Esophagus (tissue), 2 donors: ENCODE results near the gene PDGFC. TPM values are rescaled to one million over a fixed set of nuclear protein-coding genes. Genes with fewer than 3 reads are reported as not detected.

ENCODE experiments used
- H3K27ac ChIP-seq, 2 donors: one replicate each; pipeline ENCODE4 v1.5.1; 2013; ENCODE audit warnings: low read depth in 2 of 2, mild to moderate bottlenecking in 2 of 2, inconsistent platforms in 1 of 2, low read length in 1 of 2, moderate library complexity in 1 of 2
- H3K27me3 ChIP-seq, 2 donors: one replicate each; pipeline ENCODE4 v1.6.1; 2013; ENCODE audit warnings: low read length in 2 of 2, control low read depth in 1 of 2, mild to moderate bottlenecking in 1 of 2; ENCODE audit not compliant: insufficient read depth in 2 of 2, control insufficient read depth in 1 of 2
- H3K36me3 ChIP-seq, 2 donors: one replicate each; pipeline ENCODE4 v1.6.1; 2013; ENCODE audit warnings: low read length in 1 of 2; ENCODE audit not compliant: control insufficient read depth in 2 of 2, insufficient read depth in 2 of 2
- H3K4me1 ChIP-seq, 2 donors: one replicate each; pipeline ENCODE4 v1.6.1; 2013; ENCODE audit warnings: low read length in 1 of 2; ENCODE audit not compliant: control insufficient read depth in 2 of 2, insufficient read depth in 2 of 2
- H3K4me3 ChIP-seq, 2 donors: one replicate each; pipeline ENCODE4 v1.5.1; 2013; ENCODE audit warnings: low read length in 2 of 2, mild to moderate bottlenecking in 2 of 2, low read depth in 1 of 2, moderate library complexity in 1 of 2
- H3K9me3 ChIP-seq, 2 donors: one replicate each; pipeline ENCODE4 v1.6.1; 2013; ENCODE audit warnings: mild to moderate bottlenecking in 2 of 2, low read depth in 1 of 2, low read length in 1 of 2, moderate library complexity in 1 of 2; ENCODE audit not compliant: control insufficient read depth in 2 of 2, insufficient read depth in 1 of 2
- WGBS, 2 donors: extraction: QIAGEN DNeasy Blood & Tissue Kit; methylation state at CpG; one replicate each; pipeline ENCODE4 v1.1.7; 2013; 5-methylcytosine and 5-hydroxymethylcytosine counted together
- polyA plus RNA-seq, 2 donors: library from polyadenylated mRNA; stranded (reverse); fragments of 200-250 nt; gene quantifications; one replicate each; pipeline ENCODE4 v1.2.3, GENCODE V29; 2013
- donor health status: healthy with polysubstance abuse.
- donor health status: Bipolar disorder and iron deficiency.

PDGFC gene
- polyA plus RNA-seq, 2 donors: 0.98 to 2.4 TPM

DNA sequence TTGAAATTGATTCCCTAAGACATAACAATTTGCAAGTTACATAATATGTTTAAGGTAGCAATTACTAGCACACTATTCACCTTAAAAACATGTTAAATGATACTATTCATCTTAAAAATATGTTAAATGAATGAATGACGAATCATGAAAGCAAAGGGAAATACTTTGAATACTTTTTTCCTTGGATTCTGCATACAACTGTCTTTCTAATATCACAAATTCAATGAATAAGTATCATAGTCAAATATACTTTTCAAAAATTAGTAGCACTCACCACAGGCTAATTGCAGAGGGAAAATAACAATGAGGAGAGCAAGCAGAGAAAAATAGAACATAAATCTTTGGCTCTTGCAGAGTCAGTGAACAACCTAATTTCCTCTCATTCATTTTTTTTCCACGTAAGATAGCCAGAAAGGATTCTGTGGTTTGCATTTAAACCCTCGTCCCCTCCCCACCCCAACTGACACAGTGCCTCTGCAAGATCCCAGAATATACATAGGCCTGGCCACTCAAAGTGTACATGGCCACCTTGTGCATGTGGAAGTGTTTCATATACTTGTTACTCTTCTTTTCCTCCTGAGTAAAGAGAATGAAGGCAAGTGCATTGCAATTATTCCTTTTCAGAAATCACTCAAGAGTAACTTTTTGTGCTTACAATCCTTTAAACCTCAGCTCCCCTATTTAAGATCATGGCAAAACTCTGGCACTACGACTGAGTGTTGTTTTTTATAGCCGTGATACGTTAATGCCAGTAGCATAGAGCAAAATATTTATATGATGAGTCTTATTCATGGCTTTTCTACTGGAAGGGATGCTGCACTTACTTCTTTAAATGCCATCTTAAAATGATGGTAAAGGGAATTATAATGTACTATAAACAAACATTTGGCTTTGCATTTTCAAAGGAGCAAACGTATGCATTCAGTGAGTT is 236.4 kb downstream of the PDGFC start:
- no peak overlapping the region for H3K27ac ChIP-seq
- no peaks in the 10 kb centered on the region for H3K27me3 ChIP-seq
- no peaks in the 10 kb centered on the region for H3K9me3 ChIP-seq
- WGBS, 2 donors: 65 to 66% methylated on average over 7 of the region's 7 CpGs
- H3K36me3 ChIP-seq: no peaks in the 10 kb centered on the region
- no peak overlapping the region for H3K4me3 ChIP-seq
- no peaks in the 10 kb centered on the region for H3K4me1 ChIP-seq

DNA sequence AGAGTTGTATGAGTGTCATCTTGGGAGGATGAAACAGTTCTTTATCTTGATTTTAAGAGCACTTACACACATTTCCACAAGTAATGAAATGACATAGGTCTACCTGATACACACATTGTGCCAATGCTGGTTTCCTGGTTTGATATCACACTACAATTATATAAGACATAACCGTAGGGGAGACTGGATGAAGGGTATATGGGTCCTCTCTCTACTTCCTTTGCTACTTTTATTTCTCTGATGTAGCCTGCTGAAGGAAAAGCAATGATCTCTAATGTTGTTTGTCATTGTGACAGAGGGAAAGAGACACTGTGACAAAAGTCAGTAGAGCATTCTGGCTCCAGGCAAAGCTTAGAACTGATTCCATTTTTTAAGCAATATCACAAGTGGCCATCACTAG is 238.0 kb downstream of the PDGFC start:
- Histone ChIP-seq H3K27me3 (no peaks in the 10 kb centered on the region), H3K4me1 (no peaks in the 10 kb centered on the region), H3K9me3 (no peaks in the 10 kb centered on the region), H3K27ac (no peak overlapping the region), H3K4me3 (no peak overlapping the region), H3K36me3 (no peaks in the 10 kb centered on the region)
- WGBS, 2 donors: 90 to 94% methylated on average over 1 of the region's 1 CpG

DNA sequence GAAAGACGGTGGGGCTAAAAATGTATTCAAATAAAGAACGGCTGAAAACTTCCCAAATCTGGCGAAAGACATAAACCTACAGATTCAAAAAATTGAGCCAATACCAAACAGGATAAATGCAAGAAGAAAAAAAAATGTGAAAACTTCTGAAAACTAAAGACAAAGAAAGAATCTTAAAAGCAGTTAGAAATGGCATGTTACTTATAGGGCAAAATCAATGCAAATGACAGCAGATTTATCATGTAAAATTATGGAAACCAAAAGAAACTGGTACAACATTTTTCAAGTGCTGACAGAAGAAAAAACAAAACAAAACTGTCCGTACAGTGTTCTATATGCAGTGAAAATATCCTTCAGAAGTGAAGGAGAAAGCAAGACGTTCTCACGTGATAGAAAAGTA is 239.0 kb downstream of the PDGFC start:
- WGBS, 2 donors: 91 to 93% methylated on average over 6 of the region's 6 CpGs
- H3K36me3 ChIP-seq: no peaks in the 10 kb centered on the region
- no peak overlapping the region for H3K4me3 ChIP-seq
- no peaks in the 10 kb centered on the region for H3K4me1 ChIP-seq
- no peaks in the 10 kb centered on the region for H3K9me3 ChIP-seq
- H3K27ac ChIP-seq: no peak overlapping the region
- no peaks in the 10 kb centered on the region for H3K27me3 ChIP-seq

DNA sequence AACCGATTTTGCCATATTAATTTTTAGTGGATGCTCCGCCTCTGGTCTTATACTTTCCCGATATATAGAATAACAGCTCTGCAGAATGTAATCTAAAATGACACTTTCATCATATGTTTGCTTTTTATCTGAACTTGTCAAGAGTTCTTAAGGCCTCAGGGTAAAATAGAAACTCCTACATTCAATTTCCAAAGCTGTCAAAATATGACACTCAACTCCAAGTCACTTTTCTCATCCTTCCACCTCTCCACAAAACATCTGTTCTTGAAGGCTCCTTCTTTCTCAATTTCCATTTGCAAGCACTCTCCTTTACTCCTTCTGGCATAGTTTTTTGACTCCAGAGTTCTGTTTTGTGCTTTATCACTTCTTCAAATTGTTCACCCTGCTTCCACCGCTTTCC is 242.2 kb downstream of the PDGFC start:
- no peak overlapping the region for H3K27ac ChIP-seq
- H3K27me3 ChIP-seq: no peaks in the 10 kb centered on the region
- H3K4me3 ChIP-seq: no peak overlapping the region
- WGBS, 2 donors: 86 to 90% methylated on average over 4 of the region's 4 CpGs
- H3K9me3 ChIP-seq: no peaks in the 10 kb centered on the region
- H3K36me3 ChIP-seq: no peaks in the 10 kb centered on the region
- H3K4me1 ChIP-seq: no peaks in the 10 kb centered on the region

DNA sequence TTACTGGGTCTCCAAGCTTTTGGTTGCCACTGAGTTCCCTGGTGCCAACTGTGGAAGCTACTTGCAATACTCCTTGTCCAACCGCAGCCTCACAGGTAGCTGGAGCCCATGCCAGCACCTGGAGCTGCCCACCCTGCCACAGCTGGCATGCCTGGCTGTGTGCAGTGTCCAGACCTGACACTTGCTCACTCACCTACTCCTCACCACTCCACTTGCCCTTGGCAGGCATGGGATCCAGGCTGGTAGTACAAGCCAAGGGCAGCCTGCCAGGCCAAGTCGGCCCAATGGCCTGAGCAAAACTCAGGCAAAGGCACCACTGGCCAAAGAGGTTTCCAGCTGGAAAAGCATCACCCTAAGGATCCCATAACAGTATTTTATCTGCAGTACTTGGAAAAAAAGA is 246.3 kb downstream of the PDGFC start:
- H3K4me1 ChIP-seq: no peaks in the 10 kb centered on the region
- peaks cover 4 to 5% of the 10 kb centered on the region in 2 donors for H3K9me3 ChIP-seq
- H3K27ac ChIP-seq: no peak overlapping the region
- 63 to 88% methylated on average over 2 of the region's 2 CpGs for WGBS, 2 donors
- H3K36me3 ChIP-seq: no peaks in the 10 kb centered on the region
- H3K27me3 ChIP-seq: no peaks in the 10 kb centered on the region
- H3K4me3 ChIP-seq: no peak overlapping the region

DNA sequence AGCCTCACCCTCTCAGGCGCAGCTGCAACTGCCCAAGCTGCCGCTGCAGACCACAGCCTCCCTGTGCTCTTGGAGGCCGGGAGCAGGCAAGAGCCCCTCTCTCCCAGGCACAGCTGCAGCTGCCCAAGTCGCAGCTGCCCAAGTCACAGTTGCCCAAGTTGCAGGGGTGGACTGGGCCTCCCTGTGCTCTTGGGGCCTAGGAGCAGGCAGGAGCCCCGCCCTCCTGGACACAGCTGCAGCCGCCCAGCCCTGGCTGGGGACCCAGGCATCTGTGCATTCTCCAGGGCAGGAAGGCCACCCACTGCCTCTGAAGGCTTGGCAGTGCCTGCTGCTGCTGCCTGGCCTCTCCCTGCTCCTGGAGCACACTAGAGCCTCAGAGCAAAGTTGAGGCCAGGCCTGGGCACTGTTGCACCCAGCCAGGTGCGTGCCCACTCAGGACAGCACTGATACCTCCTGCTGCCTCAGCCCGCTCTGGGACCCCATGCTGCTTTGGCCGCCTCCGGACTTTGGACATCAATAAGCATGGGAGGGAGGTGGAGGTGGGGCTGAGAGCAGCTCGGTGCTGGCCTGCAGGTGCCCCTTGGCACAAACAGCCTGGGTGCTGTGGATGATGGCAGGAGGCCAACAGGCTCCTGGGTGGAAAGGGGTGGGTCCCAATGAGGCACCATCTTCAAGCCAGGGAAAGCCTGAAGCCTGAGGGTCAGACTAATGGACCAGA is 247.5 kb downstream of the PDGFC start:
- H3K27ac ChIP-seq: no peak overlapping the region
- no peaks in the 10 kb centered on the region for H3K4me1 ChIP-seq
- WGBS, 2 donors: 86 to 93% methylated on average over 11 of the region's 11 CpGs
- no peaks in the 10 kb centered on the region for H3K27me3 ChIP-seq
- no peaks in the 10 kb centered on the region for H3K36me3 ChIP-seq
- peaks cover 4 to 5% of the 10 kb centered on the region in 2 donors for H3K9me3 ChIP-seq
- H3K4me3 ChIP-seq: no peak overlapping the region

DNA sequence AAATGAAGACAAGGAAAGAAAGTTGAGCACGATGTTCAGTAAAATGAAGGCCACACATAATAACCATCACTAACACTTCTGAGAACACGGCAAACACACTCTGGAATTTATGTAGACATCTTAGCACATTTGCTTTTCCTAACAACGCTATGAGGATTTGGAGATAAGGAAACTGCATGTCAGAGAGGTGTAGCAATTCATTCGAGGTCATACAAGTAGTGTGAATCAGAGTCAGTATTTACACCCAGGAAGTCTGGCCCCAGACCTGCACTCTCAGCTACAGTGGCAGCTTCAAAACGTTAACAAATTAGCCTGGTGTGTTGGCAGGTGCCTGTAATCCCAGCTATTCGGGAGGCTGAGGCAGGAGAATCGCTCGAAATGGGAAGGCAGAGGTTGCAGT is 253.4 kb downstream of the PDGFC start:
- no peak overlapping the region for H3K27ac ChIP-seq
- 78 to 83% methylated on average over 8 of the region's 8 CpGs for WGBS, 2 donors
- H3K4me1 ChIP-seq: no peaks in the 10 kb centered on the region
- no peaks in the 10 kb centered on the region for H3K36me3 ChIP-seq
- H3K4me3 ChIP-seq: no peak overlapping the region
- no peaks in the 10 kb centered on the region for H3K27me3 ChIP-seq
- H3K9me3 ChIP-seq: no peaks in the 10 kb centered on the region

DNA sequence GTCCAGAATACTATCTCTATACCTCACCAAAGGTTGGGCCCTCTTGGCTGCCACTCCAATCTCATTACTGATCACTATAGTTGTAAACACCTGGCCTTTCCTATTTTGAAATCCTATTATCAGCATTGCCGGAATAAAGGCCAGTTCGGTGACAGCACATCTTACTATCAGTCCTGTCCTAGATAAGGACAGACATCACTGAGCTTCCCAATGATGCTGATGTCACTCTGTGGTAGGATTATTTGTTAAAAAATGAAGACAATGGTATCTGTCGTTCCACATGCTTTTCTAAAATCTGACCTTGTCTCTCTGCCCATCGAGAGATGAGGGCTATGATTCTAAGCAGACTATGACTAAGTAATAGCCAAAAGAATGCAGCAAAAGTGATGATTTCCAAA is 260.4 kb downstream of the PDGFC start:
- Histone ChIP-seq H3K9me3 (no peaks in the 10 kb centered on the region), H3K27me3 (no peaks in the 10 kb centered on the region), H3K4me3 (no peak overlapping the region), H3K36me3 (no peaks in the 10 kb centered on the region), H3K4me1 (no peaks in the 10 kb centered on the region), H3K27ac (no peak overlapping the region)
- 91% methylated on average over 4 of the region's 4 CpGs for WGBS, 2 donors
